HepG2 (cell line): ENCODE measurements around the gene MRPS34. TPM values are rescaled to one million over a fixed set of nuclear protein-coding genes. Genes with fewer than 3 reads are reported as not detected.

Experiments
- ATAC-seq: fragments of 200-7000 bp; cut with Tn5 transposase; 3 replicates; pipeline ENCODE4 v1.9.1; 2020; ENCODE audit warnings: mild to moderate bottlenecking, moderate library complexity
- BruUV-seq: library from RNA; stranded (reverse); fragments of 400-500 nt; replicated peaks from 2 replicates; lab custom pipeline; 2021; lab: Mats Ljungman, UMichigan
- CTCF ChIA-PET: fragments of 300-600 bp; formaldehyde crosslinking; extraction: SDS; loops from one replicate; lab custom pipeline; 2021; ENCODE audit warnings: low total read pairs, inconsistent platforms, low intra/inter-chr PET ratio; lab: Yijun Ruan, JAX
- POLR2A ChIA-PET: fragments of 350-600 bp; sonication (Branson Sonifier 250); formaldehyde crosslinking; loops from one replicate; lab custom pipeline; 2020; ENCODE audit warnings: antibody characterized with exemption, inconsistent platforms; lab: Yijun Ruan, JAX
- DNase-seq: peaks from one replicate; pipeline ENCODE4 v3.0.0-alpha.2; 2015; ENCODE audit warnings: low spot score
- FAIRE-seq: peaks from 3 replicates; lab custom pipeline; 2011; peaks lifted over from hg19 to GRCh38; lab: Jason Lieb, UNC
- H2AFZ ChIP-seq: one replicate; pipeline ENCODE4 v1.6.1; 2011; ENCODE audit warnings: low read length, inconsistent platforms
- H3K27ac ChIP-seq: fragments of 300-600 bp; 3 replicates; pipeline ENCODE4 v1.8.0; 2011; ENCODE audit warnings: mixed run types, mild to moderate bottlenecking, mixed read lengths, low read length, inconsistent platforms; ENCODE audit not compliant: insufficient read depth; ENCODE audit errors: extremely low read length
- H3K27me3 ChIP-seq, 2 experiments: fragments of 200-600 bp in 1 of 2; 2 replicates in 1 of 2; 3 replicates in 1 of 2; pipeline versions ENCODE4 v1.6.0 to v1.8.0; 2011; ENCODE audit warnings: low read length in 2 of 2, mild to moderate bottlenecking in 2 of 2, moderate library complexity in 2 of 2, inconsistent platforms in 1 of 2; ENCODE audit not compliant: insufficient read depth in 2 of 2, control insufficient read depth in 1 of 2
- H3K36me3 ChIP-seq, 2 experiments: fragments of 200-600 bp in 1 of 2; replicated peaks in 1 of 2; 2 replicates in 1 of 2; 3 replicates in 1 of 2; pipeline versions ENCODE4 v1.5.1 to v1.8.0; 2011; ENCODE audit warnings: low read length in 2 of 2, inconsistent platforms in 1 of 2; ENCODE audit not compliant: insufficient read depth in 2 of 2, control insufficient read depth in 1 of 2
- H3K4me1 ChIP-seq: 2 replicates; pipeline ENCODE4 v1.5.1; 2012; ENCODE audit warnings: low read length, inconsistent platforms; ENCODE audit not compliant: insufficient read depth
- H3K4me2 ChIP-seq: 2 replicates; pipeline ENCODE4 v1.6.0; 2011; ENCODE audit warnings: low read depth, low read length, inconsistent platforms
- H3K4me3 ChIP-seq, 3 experiments: fragments of 200-600 bp in 1 of 3; sonication (generic), shearing (Covaris generic) in 1 of 3; replicated peaks in 1 of 3; 2 replicates each; pipeline ENCODE4 v1.5.1; 2011 to 2016; ENCODE audit warnings: low read length in 3 of 3, inconsistent platforms in 2 of 3, low read depth in 2 of 3, mild to moderate bottlenecking in 2 of 3, control low read depth in 1 of 3, mixed read lengths in 1 of 3; ENCODE audit not compliant: insufficient read depth in 1 of 3
- H3K79me2 ChIP-seq: one replicate; pipeline ENCODE4 v1.6.1; 2011; ENCODE audit warnings: low read length, inconsistent platforms; ENCODE audit not compliant: insufficient read depth
- H3K9ac ChIP-seq: 2 replicates; pipeline ENCODE4 v1.6.0; 2011; ENCODE audit warnings: mild to moderate bottlenecking, low read depth, low read length, inconsistent platforms; ENCODE audit not compliant: insufficient read depth
- H3K9me3 ChIP-seq: 2 replicates; pipeline ENCODE4 v1.5.1; 2012; ENCODE audit warnings: mild to moderate bottlenecking, low read length
- H4K20me1 ChIP-seq: 2 replicates; pipeline ENCODE4 v1.6.0; 2011; ENCODE audit warnings: inconsistent platforms, mild to moderate bottlenecking, low read length, moderate library complexity; ENCODE audit not compliant: insufficient read depth
- AKAP8 ChIP-seq: sonication (generic); formaldehyde crosslinking; IDR thresholded peaks from 2 replicates; pipeline ENCODE4 v1.5.1; 2020; ENCODE audit warnings: mild to moderate bottlenecking, missing genetic modification reagents
- EHMT2 ChIP-seq: fragments of 200-600 bp; sonication (generic); IDR thresholded peaks from 2 replicates; pipeline ENCODE4 v1.7.0; 2017; ENCODE audit warnings: antibody characterized with exemption, low read depth, low read length, borderline replicate concordance
- HMGA1 ChIP-seq: sonication (generic); formaldehyde crosslinking; conservative IDR thresholded peaks from 2 replicates; pipeline ENCODE4 v1.4.0; 2020; ENCODE audit warnings: missing genetic modification reagents
- KDM4B ChIP-seq: sonication (generic); formaldehyde crosslinking; IDR thresholded peaks from 2 replicates; pipeline ENCODE4 v1.4.0; 2020; ENCODE audit warnings: missing genetic modification reagents
- KLF13 ChIP-seq: sonication (generic); formaldehyde crosslinking; IDR thresholded peaks from 2 replicates; pipeline ENCODE4 v1.4.0; 2020; ENCODE audit warnings: mild to moderate bottlenecking, missing genetic modification reagents
- NR2F1 ChIP-seq, 2 experiments: fragments of 450-650 bp in 1 of 2; formaldehyde crosslinking in 1 of 2; IDR thresholded peaks; 2 replicates each; pipeline versions ENCODE4 v1.5.0 to v1.6.1; 2016 to 2020; ENCODE audit warnings: mild to moderate bottlenecking in 1 of 2, missing compliant biosample characterization in 1 of 2, missing genetic modification reagents in 1 of 2, moderate library complexity in 1 of 2
- POLR2A ChIP-seq, 2 experiments: IDR thresholded peaks; 2 replicates each; pipeline ENCODE4 v1.6.1; 2011; ENCODE audit warnings: low read depth in 2 of 2, low read length in 2 of 2, mild to moderate bottlenecking in 1 of 2, moderate library complexity in 1 of 2; ENCODE audit not compliant: insufficient read depth in 1 of 2
- SRY ChIP-seq: sonication (generic); formaldehyde crosslinking; IDR thresholded peaks from 2 replicates; pipeline ENCODE4 v1.8.0; 2022; ENCODE audit warnings: mild to moderate bottlenecking, missing genetic modification reagents
- ZNF484 ChIP-seq: sonication (generic); formaldehyde crosslinking; IDR thresholded peaks from 2 replicates; pipeline ENCODE4 v1.5.1; 2020; ENCODE audit warnings: mild to moderate bottlenecking, low read depth, missing genetic modification reagents, borderline replicate concordance
- ZNF496 ChIP-seq: sonication (generic); formaldehyde crosslinking; IDR thresholded peaks from 2 replicates; pipeline ENCODE4 v1.8.1; 2023; ENCODE audit warnings: mild to moderate bottlenecking, moderate library complexity, missing genetic modification reagents; ENCODE audit not compliant: insufficient replicate concordance
- ZNF503 ChIP-seq: sonication (generic); formaldehyde crosslinking; IDR thresholded peaks from 2 replicates; pipeline ENCODE4 v1.4.0; 2020; ENCODE audit warnings: missing genetic modification reagents
- ZSCAN22 ChIP-seq: sonication (generic); formaldehyde crosslinking; IDR thresholded peaks from 2 replicates; pipeline ENCODE4 v1.4.0; 2020; ENCODE audit warnings: mild to moderate bottlenecking, missing genetic modification reagents
- WGBS: methylation state at CpG from one replicate; pipeline ENCODE4 v1.1.6; 2017; ENCODE audit warnings: low lambda C conversion rate; 5-methylcytosine and 5-hydroxymethylcytosine counted together
- in situ Hi-C: cut with HindIII; loops from 2 replicates; pipeline ENCODE4 v1.10.0; 2017; ENCODE audit warnings: low pct_unique_long_range_greater_than_20kb; ENCODE audit not compliant: extremely low pct_ligation_motif_present
- intact Hi-C: fragments of 100-400 bp; cut with micrococcal nuclease; formaldehyde crosslinking; loops from one replicate; pipeline ENCODE4 v1.10.0; 2022; ENCODE audit not compliant: unreplicated experiment
- polyA plus RNA-seq, 8 experiments: library from polyadenylated mRNA; depleted of rRNA in 3 of 8; stranded (reverse) in 7 of 8; unstranded in 1 of 8; fragments of >200 nt; fragmentation: Illumina TruSeq in 4 of 8; extraction: Trizol in 4 of 8; gene quantifications; 2 replicates each; pipeline versions ENCODE4 v1.2.1 to v1.2.3, GENCODE V29; 2011 to 2016; ENCODE audit warnings: low read depth in 4 of 8, missing spikeins in 1 of 8, mixed read lengths in 1 of 8; ENCODE audit not compliant: insufficient read depth in 1 of 8
- total RNA-seq, 5 experiments: library from RNA; depleted of rRNA; stranded (reverse); fragments of >200 nt; fragmentation: Illumina TruSeq; extraction: Trizol; gene quantifications; 2 replicates each; pipeline ENCODE4 v1.2.3, GENCODE V29; 2016; ENCODE audit warnings: low read depth in 1 of 5
- TF ChIP-seq, protein P1 (sequence below): sonication (generic); formaldehyde crosslinking; IDR thresholded peaks from 2 replicates; pipeline ENCODE4 v1.8.0; 2022; ENCODE audit warnings: low read depth, missing genetic modification reagents
- TF ChIP-seq, protein P2 (sequence below): sonication (generic); formaldehyde crosslinking; IDR thresholded peaks from 2 replicates; pipeline ENCODE4 v1.8.1; 2023; ENCODE audit warnings: mild to moderate bottlenecking, moderate library complexity, missing genetic modification reagents

MRPS34 gene
- total and polyA plus RNA-seq, 2 of the 13 experiments (the other 11 are each of a cell fraction or from before 2014, with no cell fraction given), result 63.5 to 131 TPM

- ATAC-seq, result no peak
- POLR2A ChIA-PET, result no interaction called here
- TF ChIP-seq POLR2A (IDR thresholded peaks at IDR 0.05; ENCODE audit: insufficient read depth in 1 of 2, low read depth in 2 of 2, low read length in 2 of 2), result 0 out of 4 replicates have a peak, but pooled peaks of 1 of the 2 experiments have one; percentile 24
- TF ChIP-seq ZNF496, result no peak
- TF ChIP-seq EHMT2, result no peak
- TF ChIP-seq NR2F1 (CRISPR knock-in tag; IDR thresholded peaks at IDR 0.05), result no peak
- TF ChIP-seq, protein P1, sequence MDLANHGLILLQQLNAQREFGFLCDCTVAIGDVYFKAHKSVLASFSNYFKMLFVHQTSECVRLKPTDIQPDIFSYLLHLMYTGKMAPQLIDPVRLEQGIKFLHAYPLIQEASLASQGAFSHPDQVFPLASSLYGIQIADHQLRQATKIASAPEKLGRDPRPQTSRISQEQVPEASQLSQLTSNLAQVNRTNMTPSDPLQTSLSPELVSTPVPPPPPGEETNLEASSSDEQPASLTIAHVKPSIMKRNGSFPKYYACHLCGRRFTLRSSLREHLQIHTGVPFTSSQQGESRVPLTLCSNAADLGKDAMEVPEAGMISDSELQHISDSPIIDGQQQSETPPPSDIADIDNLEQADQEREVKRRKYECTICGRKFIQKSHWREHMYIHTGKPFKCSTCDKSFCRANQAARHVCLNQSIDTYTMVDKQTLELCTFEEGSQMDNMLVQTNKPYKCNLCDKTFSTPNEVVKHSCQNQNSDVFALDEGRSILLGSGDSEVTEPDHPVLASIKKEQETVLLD (CRISPR knock-in tag), result no peak
- TF ChIP-seq ZSCAN22 (CRISPR knock-in tag), result no peak
- TF ChIP-seq ZNF503 (CRISPR knock-in tag), result no peak
- TF ChIP-seq SRY (CRISPR knock-in tag), result no peak
- TF ChIP-seq KDM4B, result no peak
- no peak for TF ChIP-seq HMGA1 (CRISPR knock-in tag)
- 0 out of 2 replicates have a peak, but pooled peaks have one; percentile 27 for TF ChIP-seq AKAP8
- TF ChIP-seq KLF13 (CRISPR knock-in tag), result no peak
- TF ChIP-seq, protein P2, sequence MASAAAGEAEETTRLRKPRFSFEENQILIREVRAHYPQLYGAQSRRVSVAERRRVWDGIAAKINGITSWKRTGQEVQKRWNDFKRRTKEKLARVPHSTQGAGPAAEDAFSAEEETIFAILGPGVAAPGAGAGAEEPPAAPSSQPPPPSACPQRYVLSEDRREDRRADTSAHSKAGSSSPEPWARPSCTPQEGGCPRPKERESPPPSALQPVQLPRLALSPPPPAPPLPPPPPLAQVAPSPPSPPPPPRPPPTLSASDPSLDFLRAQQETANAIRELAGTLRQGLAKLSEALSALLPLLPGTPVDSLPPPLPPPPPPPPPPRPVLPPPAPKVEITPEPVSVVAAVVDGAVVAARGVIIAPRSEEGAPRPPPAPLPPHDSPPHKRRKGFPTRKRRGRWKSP (CRISPR knock-in tag), result no peak
- no peak for TF ChIP-seq ZNF484 (CRISPR knock-in tag)
- no peak overlapping the region for H3K4me2 ChIP-seq
- no peaks in the 10 kb centered on the region for H3K27me3 ChIP-seq
- H3K4me3 ChIP-seq, result no peak overlapping the region
- peaks cover 10% of the 10 kb centered on the region for H3K4me1 ChIP-seq
- H3K79me2 ChIP-seq, result no peaks in the 10 kb centered on the region
- no peak overlapping the region for H2AFZ ChIP-seq
- intact Hi-C loops (no loop called here), in situ Hi-C loops (no loop called here)
- H3K27ac ChIP-seq, result no peak overlapping the region
- peaks cover 5% of the 10 kb centered on the region; the same call in 1 of the 2 replicates for H4K20me1 ChIP-seq
- H3K36me3 ChIP-seq, result peaks cover 10 to 33% of the 10 kb centered on the region in 2 experiments; a peak in 4 of 5 replicates
- BruUV-seq, result no TSS peak
- no peak overlapping the region for H3K9ac ChIP-seq
- DNase-seq, result no peak
- no CpG with 5 or more reads among the region's 40 CpGs for WGBS
- CTCF ChIA-PET, result no interaction called here
- FAIRE-seq, result no peak
- H3K9me3 ChIP-seq, result no peaks in the 10 kb centered on the region
Measured at GRCh38 chr16:1816396-1817275, 43.7 kb upstream of the MRPS34 start.
